Stimulated activated CD8-positive, alpha-beta memory T cell treated with anti-CD3 and anti-CD28 coated beads, Interleukin-4, amount 100 ng/mL, for 48 hours (primary cell): ENCODE measurements around the gene ZNF433.
A peak's percentile ranks its signal among the peaks of the same experiment; 100 is the strongest.

Experiments
- DNase-seq: peaks from one replicate; pipeline ENCODE4 v3.0.0-alpha.2; 2020

Gene ZNF433

DNA sequence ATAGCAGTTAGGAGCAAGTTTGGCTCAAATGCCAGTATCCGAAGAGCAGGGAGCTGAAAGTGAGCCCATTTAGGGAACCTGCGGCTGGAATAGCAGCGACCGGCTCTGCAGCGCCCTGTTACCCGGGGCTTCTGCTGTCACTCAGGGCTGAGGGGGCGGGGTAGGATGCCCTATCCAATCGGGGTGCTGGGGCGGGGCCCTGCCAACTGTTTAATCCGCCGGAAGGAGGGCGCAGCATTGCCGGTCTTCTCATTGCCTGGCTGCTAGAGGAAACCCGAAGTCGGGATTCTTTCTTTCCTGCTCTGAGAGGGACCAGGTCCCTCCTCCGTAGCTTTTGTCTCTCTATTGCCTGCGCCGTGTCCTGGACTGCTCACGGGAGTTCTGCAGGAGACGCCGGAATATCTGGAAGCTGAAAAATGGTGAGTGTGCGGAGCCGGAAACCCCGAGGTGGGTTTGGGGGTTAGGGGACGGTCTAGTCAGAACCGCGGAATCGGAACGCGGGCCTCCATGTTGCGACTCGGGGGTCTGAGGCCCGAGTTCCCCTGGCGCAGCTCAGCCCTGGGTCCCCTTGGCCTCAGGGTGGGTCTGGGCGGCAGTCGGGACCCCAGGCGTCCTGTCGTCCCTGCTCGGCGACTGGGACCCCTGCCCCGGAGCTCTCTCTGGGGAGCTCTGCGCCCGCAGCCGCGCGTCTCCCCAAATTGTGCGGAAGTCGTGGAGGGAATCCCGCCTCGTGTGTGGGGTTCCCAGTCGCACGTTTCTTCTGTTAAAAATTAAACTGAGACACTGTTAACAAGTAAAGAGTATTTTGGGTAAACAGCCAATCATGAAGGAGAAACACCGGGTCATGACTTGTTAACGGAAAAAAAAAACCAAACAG is 47.8 kb downstream of the ZNF433 start:
- DNase-seq: peak; percentile 95

DNA sequence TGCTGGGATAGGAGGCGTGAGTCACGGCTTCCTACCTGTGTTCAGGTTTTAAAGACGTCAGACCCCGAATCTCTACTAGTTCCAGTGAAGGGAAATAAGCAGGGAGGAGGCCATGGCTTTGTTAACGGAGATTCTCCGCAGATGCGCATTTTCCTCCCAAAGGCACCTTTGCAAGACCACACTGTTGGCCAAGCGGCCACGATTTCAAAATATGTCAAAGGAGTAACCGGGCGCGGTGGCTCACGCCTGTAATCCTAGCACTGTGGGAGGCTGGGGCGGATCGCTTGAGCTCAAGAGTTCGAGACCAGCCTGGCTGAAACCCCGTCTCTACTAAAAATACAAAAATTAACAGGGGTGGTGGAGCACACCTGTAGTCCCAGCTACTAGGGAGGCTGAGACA is 48.7 kb downstream of the ZNF433 start:
- no peak for DNase-seq

GRCh38 chr19:11984986-11985385 is 50.5 kb downstream of the ZNF433 start:
- peak; percentile 44 for DNase-seq

- no peak for DNase-seq
Observed at GRCh38 chr19:11982526-11982925, 53.0 kb downstream of the ZNF433 start.

- DNase-seq: no peak
Observed at GRCh38 chr19:11979527-11979926, 56.0 kb downstream of the ZNF433 start.

DNA sequence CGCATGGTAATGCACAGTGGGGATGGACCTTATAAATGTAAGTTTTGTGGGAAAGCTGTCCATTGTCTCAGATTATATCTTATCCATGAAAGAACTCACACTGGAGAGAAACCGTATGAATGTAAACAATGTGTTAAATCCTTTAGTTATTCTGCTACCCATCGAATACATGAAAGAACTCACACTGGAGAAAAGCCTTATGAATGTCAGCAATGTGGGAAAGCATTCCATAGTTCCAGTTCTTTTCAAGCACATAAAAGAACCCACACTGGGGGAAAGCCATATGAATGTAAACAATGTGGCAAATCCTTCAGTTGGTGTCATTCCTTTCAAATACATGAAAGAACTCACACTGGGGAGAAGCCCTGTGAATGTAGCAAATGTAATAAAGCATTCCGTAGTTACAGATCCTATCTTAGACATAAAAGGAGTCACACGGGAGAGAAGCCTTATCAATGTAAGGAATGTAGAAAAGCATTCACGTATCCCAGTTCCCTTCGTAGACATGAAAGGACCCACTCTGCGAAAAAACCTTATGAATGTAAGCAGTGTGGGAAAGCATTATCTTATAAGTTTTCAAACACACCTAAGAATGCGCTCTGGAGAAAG is 56.9 kb downstream of the ZNF433 start:
- no peak for DNase-seq

GRCh38 chr19:11973019-11973810 is 62.3 kb downstream of the ZNF433 start:
- no peak for DNase-seq

DNA sequence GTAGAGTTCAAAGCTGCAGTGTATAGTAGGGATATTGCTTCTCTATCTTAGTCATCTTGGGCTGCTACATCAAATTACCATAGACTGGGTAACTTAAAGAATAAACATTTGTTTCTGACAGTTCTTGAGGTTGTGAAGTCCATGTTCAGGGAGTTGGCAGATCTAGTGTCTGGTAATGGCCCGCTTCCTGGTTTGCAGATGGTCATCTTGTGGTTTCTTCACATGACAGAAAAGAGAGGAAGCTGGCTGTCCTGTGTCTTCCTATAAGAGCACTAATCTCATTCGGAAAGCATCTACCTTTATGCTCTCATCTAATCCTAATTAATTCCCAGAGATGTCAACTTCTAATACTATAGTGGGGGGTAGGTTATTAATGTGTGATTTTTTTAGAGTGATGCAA is 64.4 kb downstream of the ZNF433 start:
- DNase-seq: no peak

- no peak for DNase-seq
Observed at GRCh38 chr19:11970174-11970573, 65.3 kb downstream of the ZNF433 start.

DNA sequence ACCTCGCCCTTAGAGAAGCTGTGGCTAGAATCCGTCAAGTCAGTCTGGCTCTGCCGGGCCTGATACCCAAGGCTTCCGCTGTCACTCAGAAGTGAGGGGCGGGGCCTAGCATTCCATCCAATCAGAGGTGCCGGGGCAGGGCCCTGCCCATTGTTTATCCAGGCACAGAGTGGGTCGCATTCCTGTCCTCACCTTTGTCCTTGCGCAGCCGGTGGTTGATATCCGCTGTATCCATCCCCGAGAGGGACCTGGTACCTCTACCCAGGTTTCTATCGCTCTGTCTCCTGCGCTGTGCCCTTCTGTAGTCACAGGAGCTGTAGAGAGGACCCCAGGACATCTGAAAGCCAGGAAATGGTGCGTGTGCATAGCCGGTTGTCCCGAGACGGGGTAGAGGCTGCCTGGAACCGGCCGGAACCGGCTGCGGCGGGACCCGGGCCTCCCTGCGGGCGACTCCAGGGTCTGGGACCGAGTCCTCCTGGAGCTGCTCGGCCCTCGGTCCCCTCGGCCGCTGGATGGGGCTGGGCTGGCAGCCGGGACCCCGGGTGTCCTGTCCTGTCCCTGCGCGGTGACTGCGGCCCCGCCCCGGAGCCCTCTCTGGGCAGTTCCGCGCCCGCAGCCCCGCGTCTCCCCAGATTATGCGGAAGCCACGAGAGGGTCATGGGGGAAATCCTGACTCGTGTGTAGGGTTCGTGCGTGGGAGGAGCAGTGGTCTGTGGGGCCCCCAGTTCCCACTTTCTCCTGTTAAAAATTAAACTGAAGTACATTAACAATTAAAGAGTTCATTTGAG is 70.4 kb downstream of the ZNF433 start, which contains the start of gene ZNF763:
TSS of gene ZNF763 (plus strand) at position 183 of the 788 bp plus-strand sequence. CDS start at position 352, 169 bp downstream.
- peak; percentile 93 for DNase-seq
